OCI-LY3 (cell line): ENCODE measurements around the gene DDIT4L.

ENCODE experiments used
- CTCF ChIP-seq: fragments of 200-600, 300-600 bp; sonication (generic); IDR thresholded peaks from 2 replicates; pipeline ENCODE4 v1.5.1; 2014; ENCODE audit warnings: antibody characterized with exemption, low read length, low read depth
- EZH2phosphoT487 ChIP-seq: fragments of 200-600 bp; shearing (Covaris generic); IDR thresholded peaks from 2 replicates; pipeline ENCODE4 v1.6.1; 2018; ENCODE audit warnings: antibody characterized with exemption, mixed run types, low read depth

- TF ChIP-seq CTCF (no peak), EZH2phosphoT487 (no peak)
Measured at GRCh38 chr4:100190643-100191600, 654 bp upstream of the DDIT4L start.
